K562 (cell line): ENCODE data around the gene SLC28A1. TPM values are rescaled to one million over a fixed set of nuclear protein-coding genes. Genes with fewer than 3 reads are reported as not detected.
A peak's percentile ranks its signal among the peaks of the same experiment; 100 is the strongest.

Source experiments
- CBX5 ChIP-seq: IDR thresholded peaks from 2 replicates; pipeline ENCODE4 v1.6.1; 2014; ENCODE audit warnings: low read depth, borderline replicate concordance
- CREB1 ChIP-seq, 2 experiments: sonication (generic) in 1 of 2; formaldehyde crosslinking in 1 of 2; IDR thresholded peaks; 2 replicates each; pipeline versions ENCODE4 v1.6.1 to v1.8.0; 2012 to 2022; ENCODE audit warnings: inconsistent platforms in 1 of 2, mild to moderate bottlenecking in 1 of 2, missing genetic modification reagents in 1 of 2, moderate library complexity in 1 of 2
- CTBP1 ChIP-seq: fragments of 450-650 bp; IDR thresholded peaks from 2 replicates; pipeline ENCODE4 v1.6.1; 2016; ENCODE audit warnings: borderline replicate concordance
- DACH1 ChIP-seq: fragments of 450-650 bp; IDR thresholded peaks from 2 replicates; pipeline ENCODE4 v1.6.1; 2018; ENCODE audit not compliant: partially characterized antibody
- EGR1 ChIP-seq: fragments of 450-650 bp; conservative IDR thresholded peaks from 2 replicates; pipeline ENCODE4 v1.6.1; 2017; ENCODE audit warnings: mild to moderate bottlenecking
- HNRNPK ChIP-seq: fragments of 200-400 bp; formaldehyde crosslinking; IDR thresholded peaks from one replicate; pipeline ENCODE4 v1.6.1; 2018; ENCODE audit warnings: mild to moderate bottlenecking, low read depth, low read length; ENCODE audit not compliant: poor library complexity, severe bottlenecking
- JUNB ChIP-seq: fragments of 450-650 bp; formaldehyde crosslinking; conservative IDR thresholded peaks from 2 replicates; pipeline ENCODE4 v1.4.0; 2020; ENCODE audit warnings: mild to moderate bottlenecking
- L3MBTL2 ChIP-seq: fragments of 450-650 bp; IDR thresholded peaks from 2 replicates; pipeline ENCODE4 v1.6.1; 2016; ENCODE audit warnings: mild to moderate bottlenecking, moderate library complexity
- NFIC ChIP-seq: fragments of 450-650 bp; IDR thresholded peaks from 2 replicates; pipeline ENCODE4 v1.6.1; 2017; ENCODE audit warnings: mild to moderate bottlenecking, inconsistent platforms
- PHF20 ChIP-seq: fragments of 450-650 bp; IDR thresholded peaks from 2 replicates; pipeline ENCODE4 v1.6.1; 2018; ENCODE audit not compliant: partially characterized antibody
- POLR2AphosphoS5 ChIP-seq: IDR thresholded peaks from 2 replicates; pipeline ENCODE4 v1.6.1; 2011; ENCODE audit warnings: mild to moderate bottlenecking, low read depth, low read length, moderate library complexity; ENCODE audit not compliant: control insufficient read depth, insufficient read depth
- RB1 ChIP-seq: fragments of 450-650 bp; IDR thresholded peaks from 2 replicates; pipeline ENCODE4 v1.6.1; 2017; ENCODE audit warnings: low read depth, mild to moderate bottlenecking
- SUPT5H ChIP-seq: fragments of 450-650 bp; IDR thresholded peaks from 2 replicates; pipeline ENCODE4 v1.6.1; 2016
- TARDBP ChIP-seq: fragments of 450-650 bp; IDR thresholded peaks from 2 replicates; pipeline ENCODE4 v1.6.1; 2016
- ZBTB1 ChIP-seq: sonication (generic); formaldehyde crosslinking; IDR thresholded peaks from 2 replicates; pipeline ENCODE4 v1.8.1; 2023; ENCODE audit warnings: missing genetic modification reagents, low read depth, mild to moderate bottlenecking, borderline replicate concordance
- ZNF134 ChIP-seq: fragments of 250-450 bp; sonication (Bioruptor Pico); conservative IDR thresholded peaks from 2 replicates; pipeline ENCODE4 v1.4.0; 2020
- ZNF197 ChIP-seq: fragments of 200-800 bp; sonication (Bioruptor generic); IDR thresholded peaks from 2 replicates; pipeline ENCODE4 v1.6.1; 2016; ENCODE audit warnings: low read depth, missing genetic modification characterization, missing compliant biosample characterization
- polyA plus RNA-seq, 8 experiments: library from polyadenylated mRNA; depleted of rRNA in 4 of 8; stranded (reverse) in 5 of 8; unstranded in 3 of 8; fragments of >200 nt; fragmentation: Nextera tagmentation in 2 of 8; fragmentation: Illumina TruSeq in 1 of 8; extraction: Ambion mirVana in 2 of 8; extraction: Trizol in 1 of 8; gene quantifications; 2 replicates each; pipeline versions ENCODE4 v1.2.1 to v1.2.3, GENCODE V29; 2011 to 2014; ENCODE audit warnings: inconsistent platforms in 1 of 8, missing spikeins in 1 of 8
- total RNA-seq, 7 experiments: library from RNA; depleted of rRNA in 6 of 7; stranded (reverse); fragments of >200 nt in 6 of 7; fragmentation: Illumina TruSeq in 2 of 7; extraction: Trizol in 2 of 7; gene quantifications; 2 replicates each; pipeline versions ENCODE4 v1.2.1 to v1.2.3, GENCODE V29; 2011 to 2021; ENCODE audit warnings: low replicate concordance in 1 of 7
- TF ChIP-seq, protein P1 (sequence below), 2 experiments: fragments of 450-650 bp; IDR thresholded peaks; 2 replicates each; pipeline ENCODE4 v1.6.1; 2018; ENCODE audit warnings: mild to moderate bottlenecking in 2 of 2, low read depth in 1 of 2; ENCODE audit not compliant: partially characterized antibody in 2 of 2
- TF ChIP-seq, protein P2 (sequence below), 2 experiments: fragments of 450-650 bp; conservative IDR thresholded peaks; 2 replicates each; pipeline ENCODE4 v1.6.1; 2017; ENCODE audit warnings: mild to moderate bottlenecking in 2 of 2, moderate library complexity in 2 of 2
- TF ChIP-seq, protein P3 (sequence below): fragments of 250-450 bp; sonication (Bioruptor Pico); IDR thresholded peaks from 2 replicates; pipeline ENCODE4 v1.6.1; 2021; ENCODE audit warnings: mild to moderate bottlenecking
- TF ChIP-seq, protein P4 (sequence below), 2 experiments: fragments of 250-450 bp in 1 of 2; fragments of 450-650 bp in 1 of 2; sonication (Bioruptor Pico) in 1 of 2; IDR thresholded peaks; 2 replicates each; pipeline versions ENCODE4 v1.6.1 to v1.8.0; 2016 to 2021; ENCODE audit warnings: mild to moderate bottlenecking in 2 of 2, moderate library complexity in 2 of 2, missing compliant biosample characterization in 1 of 2, missing genetic modification characterization in 1 of 2

The SLC28A1 gene
- total and polyA plus RNA-seq, 9 of the 15 experiments (the other 6 are each of a cell fraction or from before 2014, with no cell fraction given), result 0.04 TPM; not detected in 8

DNA sequence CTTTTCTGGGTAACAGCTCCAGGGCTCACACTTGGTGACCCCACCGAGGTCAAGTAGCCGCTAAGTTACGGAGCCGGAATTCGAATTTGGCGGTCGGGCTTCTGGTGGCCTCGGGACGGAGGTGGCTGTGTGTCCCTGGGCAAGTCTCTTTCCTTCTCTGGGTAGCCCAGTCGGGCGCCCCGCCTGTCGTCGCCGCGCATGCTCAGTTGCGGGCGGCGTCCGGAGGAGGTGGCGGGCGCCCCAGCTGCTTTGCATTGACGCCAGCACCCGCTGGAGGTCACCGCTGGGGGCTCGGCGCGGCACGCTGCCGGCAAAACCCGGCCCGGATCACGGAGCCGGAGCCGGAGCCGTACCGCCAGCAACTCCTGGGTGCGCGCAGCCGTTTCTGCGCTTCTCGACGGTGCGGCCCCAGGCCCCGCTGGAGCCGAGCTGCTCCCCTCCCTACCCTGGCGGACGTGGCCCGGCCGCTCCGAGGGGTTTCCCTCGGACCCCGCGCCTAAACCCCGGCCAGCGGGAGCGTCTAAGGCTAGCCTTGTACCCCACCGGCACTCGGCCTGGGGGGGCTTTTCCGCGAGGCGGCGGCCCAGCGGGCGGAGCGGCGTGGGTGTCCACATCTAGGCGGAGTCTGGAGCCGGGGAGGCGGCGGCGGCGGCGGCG lies 96.7 kb downstream of the SLC28A1 start (continued):
- TF ChIP-seq, protein P1, sequence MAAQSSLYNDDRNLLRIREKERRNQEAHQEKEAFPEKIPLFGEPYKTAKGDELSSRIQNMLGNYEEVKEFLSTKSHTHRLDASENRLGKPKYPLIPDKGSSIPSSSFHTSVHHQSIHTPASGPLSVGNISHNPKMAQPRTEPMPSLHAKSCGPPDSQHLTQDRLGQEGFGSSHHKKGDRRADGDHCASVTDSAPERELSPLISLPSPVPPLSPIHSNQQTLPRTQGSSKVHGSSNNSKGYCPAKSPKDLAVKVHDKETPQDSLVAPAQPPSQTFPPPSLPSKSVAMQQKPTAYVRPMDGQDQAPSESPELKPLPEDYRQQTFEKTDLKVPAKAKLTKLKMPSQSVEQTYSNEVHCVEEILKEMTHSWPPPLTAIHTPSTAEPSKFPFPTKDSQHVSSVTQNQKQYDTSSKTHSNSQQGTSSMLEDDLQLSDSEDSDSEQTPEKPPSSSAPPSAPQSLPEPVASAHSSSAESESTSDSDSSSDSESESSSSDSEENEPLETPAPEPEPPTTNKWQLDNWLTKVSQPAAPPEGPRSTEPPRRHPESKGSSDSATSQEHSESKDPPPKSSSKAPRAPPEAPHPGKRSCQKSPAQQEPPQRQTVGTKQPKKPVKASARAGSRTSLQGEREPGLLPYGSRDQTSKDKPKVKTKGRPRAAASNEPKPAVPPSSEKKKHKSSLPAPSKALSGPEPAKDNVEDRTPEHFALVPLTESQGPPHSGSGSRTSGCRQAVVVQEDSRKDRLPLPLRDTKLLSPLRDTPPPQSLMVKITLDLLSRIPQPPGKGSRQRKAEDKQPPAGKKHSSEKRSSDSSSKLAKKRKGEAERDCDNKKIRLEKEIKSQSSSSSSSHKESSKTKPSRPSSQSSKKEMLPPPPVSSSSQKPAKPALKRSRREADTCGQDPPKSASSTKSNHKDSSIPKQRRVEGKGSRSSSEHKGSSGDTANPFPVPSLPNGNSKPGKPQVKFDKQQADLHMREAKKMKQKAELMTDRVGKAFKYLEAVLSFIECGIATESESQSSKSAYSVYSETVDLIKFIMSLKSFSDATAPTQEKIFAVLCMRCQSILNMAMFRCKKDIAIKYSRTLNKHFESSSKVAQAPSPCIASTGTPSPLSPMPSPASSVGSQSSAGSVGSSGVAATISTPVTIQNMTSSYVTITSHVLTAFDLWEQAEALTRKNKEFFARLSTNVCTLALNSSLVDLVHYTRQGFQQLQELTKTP (IDR thresholded peaks at IDR 0.05; ENCODE audit: low read depth in 1 of 2, partially characterized antibody in 2 of 2), result no peak
- peak; percentile 94 for TF ChIP-seq RB1
- TF ChIP-seq, protein P2, sequence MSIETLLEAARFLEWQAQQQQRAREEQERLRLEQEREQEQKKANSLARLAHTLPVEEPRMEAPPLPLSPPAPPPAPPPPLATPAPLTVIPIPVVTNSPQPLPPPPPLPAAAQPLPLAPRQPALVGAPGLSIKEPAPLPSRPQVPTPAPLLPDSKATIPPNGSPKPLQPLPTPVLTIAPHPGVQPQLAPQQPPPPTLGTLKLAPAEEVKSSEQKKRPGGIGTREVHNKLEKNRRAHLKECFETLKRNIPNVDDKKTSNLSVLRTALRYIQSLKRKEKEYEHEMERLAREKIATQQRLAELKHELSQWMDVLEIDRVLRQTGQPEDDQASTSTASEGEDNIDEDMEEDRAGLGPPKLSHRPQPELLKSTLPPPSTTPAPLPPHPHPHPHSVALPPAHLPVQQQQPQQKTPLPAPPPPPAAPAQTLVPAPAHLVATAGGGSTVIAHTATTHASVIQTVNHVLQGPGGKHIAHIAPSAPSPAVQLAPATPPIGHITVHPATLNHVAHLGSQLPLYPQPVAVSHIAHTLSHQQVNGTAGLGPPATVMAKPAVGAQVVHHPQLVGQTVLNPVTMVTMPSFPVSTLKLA (conservative IDR thresholded peaks at IDR 0.05), result peak; percentile 69 to 94
- TF ChIP-seq, protein P3, sequence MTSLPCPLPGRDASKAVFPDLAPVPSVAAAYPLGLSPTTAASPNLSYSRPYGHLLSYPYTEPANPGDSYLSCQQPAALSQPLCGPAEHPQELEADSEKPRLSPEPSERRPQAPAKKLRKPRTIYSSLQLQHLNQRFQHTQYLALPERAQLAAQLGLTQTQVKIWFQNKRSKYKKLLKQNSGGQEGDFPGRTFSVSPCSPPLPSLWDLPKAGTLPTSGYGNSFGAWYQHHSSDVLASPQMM (CRISPR knock-in tag), result no peak
- 0 out of 2 replicates have a peak, but pooled peaks have one; percentile 47 for TF ChIP-seq L3MBTL2
- TF ChIP-seq NFIC, result peak; percentile 95
- peak; percentile 85 for TF ChIP-seq ZNF197 (CRISPR knock-in tag)
- TF ChIP-seq ZNF134 (CRISPR knock-in tag), result 0 out of 2 replicates have a peak, but pooled peaks have one; percentile 38
- peak; percentile 82 for TF ChIP-seq DACH1
- TF ChIP-seq EGR1, result peak; percentile 74
- peak; percentile 50; the same call in 1 of the 2 replicates for TF ChIP-seq SUPT5H
- TF ChIP-seq, protein P4, sequence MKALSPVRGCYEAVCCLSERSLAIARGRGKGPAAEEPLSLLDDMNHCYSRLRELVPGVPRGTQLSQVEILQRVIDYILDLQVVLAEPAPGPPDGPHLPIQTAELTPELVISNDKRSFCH (CRISPR knock-in tag; IDR thresholded peaks at IDR 0.05), result no peak
- TF ChIP-seq, protein P4 (tag; IDR thresholded peaks at IDR 0.05), result peak; percentile 47; the same call in 1 of the 2 replicates
- peak; percentile 99 for TF ChIP-seq CTBP1
- 0 out of 2 replicates have a peak, but pooled peaks have one; percentile 14 for TF ChIP-seq POLR2AphosphoS5
- TF ChIP-seq HNRNPK, result peak; percentile 89
- peak; percentile 52; the same call in 1 of the 2 replicates for TF ChIP-seq ZBTB1
- no peak for TF ChIP-seq PHF20
- TF ChIP-seq CREB1 (IDR thresholded peaks at IDR 0.05), result peak; percentile 76
- TF ChIP-seq CREB1 (CRISPR knock-in tag; IDR thresholded peaks at IDR 0.05), result peak; percentile 88
- 0 out of 2 replicates have a peak, but pooled peaks have one; percentile 20 for TF ChIP-seq CBX5
- TF ChIP-seq JUNB, result no peak
- TF ChIP-seq TARDBP, result peak; percentile 45; the same call in 1 of the 2 replicates
